GM18505 (cell line): Measurements from ENCODE around the gene NF1.
"Not testable (repeated sequence)": the region's sequence is repeated elsewhere in the genome, so short reads cannot be mapped to it uniquely, and the experiment has no call there.

Experiments
- ATAC-seq: cut with Tn5 transposase; IDR thresholded peaks from one replicate; pipeline ENCODE4 v1.9.1; 2021; ENCODE audit not compliant: unreplicated experiment
- POLR2A ChIP-seq: IDR thresholded peaks from 4 replicates; pipeline ENCODE4 v1.6.1; 2011; ENCODE audit warnings: borderline replicate concordance; ENCODE audit not compliant: insufficient read depth, insufficient read length; ENCODE audit errors: extremely low read depth

Gene NF1

GRCh38 chr17:31064707-31065106, 30.1 kb upstream of the NF1 start:
- no peak for TF ChIP-seq POLR2A

DNA sequence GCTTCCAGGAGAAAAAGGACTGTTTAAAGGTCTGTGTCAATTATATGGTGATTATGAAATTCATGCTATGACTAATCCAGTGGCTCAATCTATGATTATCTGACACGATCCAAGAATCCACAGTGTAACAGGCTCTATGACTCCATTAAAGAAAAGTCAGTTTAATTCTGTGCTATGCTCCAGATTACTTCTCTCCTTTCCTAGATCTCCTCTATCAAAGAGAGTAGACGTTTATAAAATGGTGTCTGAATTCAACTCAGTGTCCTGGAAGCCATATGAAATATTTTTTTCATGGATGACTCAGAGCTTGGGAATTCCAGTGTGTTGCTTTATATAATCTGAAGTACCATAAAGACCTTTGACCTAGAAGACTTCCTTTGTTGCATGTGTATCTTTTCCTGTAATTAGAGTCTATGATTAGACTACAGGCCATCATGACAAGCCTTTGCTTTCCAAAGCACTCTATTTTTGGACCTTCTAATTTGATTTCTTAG, 27.0 kb upstream of the NF1 start:
- TF ChIP-seq POLR2A = no peak
- no peak for ATAC-seq

More at GRCh38 chr17:31064707-31065106, 30.1 kb upstream of the NF1 start:
- ATAC-seq = no peak

GRCh38 chr17:31068291-31068690, 26.5 kb upstream of the NF1 start:
- no peak for ATAC-seq
- TF ChIP-seq POLR2A = no peak

- ATAC-seq = no peak
- TF ChIP-seq POLR2A = no peak
Measured at GRCh38 chr17:31072186-31072585, 22.6 kb upstream of the NF1 start.

DNA sequence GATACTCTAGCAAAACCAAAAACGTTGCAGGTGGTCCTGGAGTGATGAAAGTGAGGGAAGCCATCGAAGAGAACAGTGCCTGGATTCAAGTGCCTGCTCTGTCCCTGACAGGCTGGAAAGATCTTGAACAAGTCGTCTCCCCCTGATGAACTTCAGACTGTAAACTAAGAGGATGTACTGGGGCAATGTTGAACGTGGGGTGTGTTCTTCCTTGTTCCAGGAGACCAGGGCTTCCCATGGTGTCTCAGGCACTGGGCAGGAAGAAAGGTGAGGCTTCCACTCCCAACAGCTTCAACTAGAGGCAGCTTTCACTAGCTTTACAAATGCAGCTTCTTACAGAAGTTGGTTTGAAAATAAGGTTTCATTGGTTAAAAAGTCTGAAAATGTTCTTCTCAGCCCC, 21.4 kb upstream of the NF1 start:
- ATAC-seq = no peak
- no peak for TF ChIP-seq POLR2A

GRCh38 chr17:31074772-31075555, 19.8 kb upstream of the NF1 start:
- no peak for TF ChIP-seq POLR2A
- ATAC-seq = no peak

- TF ChIP-seq POLR2A = no peak
- no peak for ATAC-seq
Measured at GRCh38 chr17:31078290-31078689, 16.5 kb upstream of the NF1 start.

DNA sequence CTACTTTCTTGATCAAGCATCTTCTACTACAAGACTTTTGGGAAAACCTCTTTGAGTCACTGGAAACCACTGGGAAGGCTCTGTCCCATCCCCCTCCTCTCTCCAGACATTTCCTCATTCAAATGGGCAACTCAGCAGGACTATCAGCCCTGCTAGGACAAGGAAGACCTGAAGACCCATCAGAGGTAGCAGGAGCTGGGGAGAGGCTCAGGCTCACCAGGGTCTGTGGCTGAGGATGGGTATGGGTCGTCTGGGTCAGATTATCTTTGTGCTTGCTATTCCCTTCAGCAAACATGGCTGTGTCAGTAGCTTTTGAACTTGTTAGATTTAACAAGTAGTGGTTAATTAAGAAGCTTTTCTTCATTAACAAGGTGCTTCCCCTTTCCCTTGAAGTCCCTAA, 15.0 kb upstream of the NF1 start:
- ATAC-seq = no peak

GRCh38 chr17:31085563-31085962, 9.2 kb upstream of the NF1 start:
- TF ChIP-seq POLR2A = no peak
- ATAC-seq = no peak

More for the DNA sequence above, 15.0 kb upstream of the NF1 start:
- TF ChIP-seq POLR2A = no peak

DNA sequence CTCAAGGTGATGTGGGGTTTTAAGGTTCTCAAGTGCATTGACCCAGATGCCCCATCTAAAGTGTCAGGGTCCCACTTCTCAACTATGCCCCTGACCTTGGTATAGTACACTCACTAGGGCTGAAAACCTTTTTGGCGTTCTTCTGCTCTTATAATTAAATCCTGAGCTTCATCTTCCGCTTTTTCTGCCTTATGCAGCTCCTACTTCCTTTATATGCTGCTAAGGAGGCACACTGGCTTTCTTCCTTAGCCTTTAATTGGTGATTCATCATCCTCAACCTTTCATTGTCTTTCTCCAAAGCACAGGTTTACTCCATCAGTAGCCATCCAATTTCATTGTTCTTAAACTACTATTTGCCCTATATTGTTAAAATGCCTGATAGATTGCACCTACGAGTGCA, 5.3 kb upstream of the NF1 start:
- no peak for ATAC-seq
- TF ChIP-seq POLR2A = no peak

DNA sequence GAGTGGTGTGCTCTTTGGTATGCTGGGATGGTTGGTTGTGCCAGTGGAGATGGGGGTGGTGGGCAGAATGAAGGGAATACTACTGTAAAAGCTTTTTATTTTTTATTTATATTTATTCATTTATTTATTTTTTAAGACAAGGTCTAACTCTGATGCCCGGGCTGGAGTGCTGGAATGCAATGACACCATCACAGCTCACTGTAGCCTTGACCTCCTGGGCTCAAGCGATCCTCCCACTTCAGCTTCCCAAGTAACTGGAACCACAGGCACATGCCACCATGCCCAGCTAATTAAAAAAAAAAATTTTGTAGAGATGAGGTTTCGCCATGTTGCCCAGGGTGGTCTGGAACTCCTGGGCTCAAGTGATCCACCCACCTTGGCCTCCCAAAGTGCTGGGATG, 4.1 kb upstream of the NF1 start:
- not testable (repeated sequence) for ATAC-seq

DNA sequence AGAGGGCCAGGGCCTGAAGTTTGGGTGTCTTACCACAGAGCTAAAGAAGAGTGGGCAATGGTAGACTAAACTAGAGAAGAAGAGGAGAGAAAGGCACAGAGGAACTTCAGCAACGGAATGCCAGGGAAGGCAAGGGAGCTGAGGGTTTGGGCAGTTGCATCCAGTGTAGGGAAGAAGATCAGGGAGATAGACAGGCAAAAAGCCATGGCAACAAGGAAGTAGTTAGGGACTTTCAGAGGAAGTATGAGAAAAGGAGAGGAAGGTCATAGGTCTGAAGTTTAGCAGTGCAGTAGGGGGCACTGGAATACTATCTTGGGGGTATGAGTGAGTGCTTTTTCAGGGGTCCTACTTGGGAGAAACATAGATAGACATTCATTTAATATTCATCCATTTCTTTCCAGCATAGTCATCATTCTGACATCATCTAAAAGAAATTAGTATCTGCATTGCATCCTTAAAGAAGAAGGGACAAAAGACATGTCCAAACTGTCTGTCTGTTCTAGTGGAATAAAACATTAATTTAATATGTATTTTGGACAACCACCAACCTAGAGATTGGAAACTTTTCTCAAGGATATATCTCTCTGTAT, 2.2 kb upstream of the NF1 start:
- ATAC-seq = no peak
- TF ChIP-seq POLR2A = no peak

DNA sequence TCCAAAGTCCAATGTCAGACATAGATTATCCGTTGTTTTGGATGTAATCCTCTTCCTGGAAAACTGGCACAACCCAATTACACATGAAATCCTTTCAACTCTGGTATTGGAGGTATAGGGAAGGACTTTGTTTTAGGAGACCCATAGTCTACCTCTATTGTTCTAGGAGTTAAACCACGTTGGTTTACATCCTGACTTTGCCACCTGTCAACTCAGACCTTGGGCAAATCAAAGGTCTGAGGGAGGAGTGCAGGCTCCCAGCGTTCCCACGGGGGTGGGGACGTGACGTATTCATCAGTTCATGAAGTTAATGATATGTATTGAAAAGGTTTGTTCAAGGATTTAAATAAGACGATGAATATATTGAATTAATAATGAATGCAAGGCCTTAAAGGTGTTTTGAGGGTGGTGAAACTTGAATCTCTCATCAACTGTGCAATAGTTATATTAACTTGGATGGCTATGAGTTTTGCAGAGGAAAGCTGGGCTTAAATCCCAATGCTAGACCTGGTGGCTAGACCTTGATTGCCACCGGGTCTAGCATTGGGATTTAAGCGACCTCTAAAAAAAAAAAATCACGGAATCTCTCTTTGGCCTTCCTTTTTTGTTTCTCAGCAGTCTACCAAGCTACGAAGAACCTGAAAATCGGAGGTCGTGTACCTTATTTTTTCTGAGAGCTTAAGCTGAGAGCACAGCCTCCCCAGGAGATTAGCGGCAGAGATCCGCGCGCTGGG, 744 bp upstream of the NF1 start:
- no peak for TF ChIP-seq POLR2A
- ATAC-seq = no peak
